ENCODE data around the gene EGFLAM.

EGFLAM gene

GRCh38 chr5:38396766-38397165 lies 138.4 kb downstream of the EGFLAM start:
- Histone ChIP-seq H3F3A (ENCODE audit: insufficient read depth, low read length) (no peaks in the 10 kb centered on the region), H3K9me3 (ENCODE audit: low read length) (no peaks in the 10 kb centered on the region), H3K27ac (ENCODE audit: low read depth, low read length, poor library complexity, severe bottlenecking) (no peak overlapping the region), H3K9me2 (ENCODE audit: low read depth, low read length) (no peaks in the 10 kb centered on the region), H2AFZ (ENCODE audit: low read length) (no peak overlapping the region), H3K4me1 (ENCODE audit: insufficient read depth, low read length, severe bottlenecking) (no peaks in the 10 kb centered on the region), H3K79me2 (ENCODE audit: insufficient read depth, low read length) (no peaks in the 10 kb centered on the region), H3K27me3 (ENCODE audit: insufficient read depth, low read length) (no peaks in the 10 kb centered on the region), H3K4me2 (ENCODE audit: low read length) (no peak overlapping the region), H4K20me1 (ENCODE audit: insufficient read depth, low read length) (no peaks in the 10 kb centered on the region), H3K4me3 (ENCODE audit: low read depth, low read length, poor library complexity, severe bottlenecking) (no peak overlapping the region), H3K36me3 (ENCODE audit: insufficient read depth, low read length) (no peaks in the 10 kb centered on the region), H3K9ac (ENCODE audit: low read length) (no peak overlapping the region)
- TF ChIP-seq EZH2 (IDR thresholded peaks at IDR 0.05; ENCODE audit: borderline replicate concordance, low read length), result no peak
- no peak for TF ChIP-seq CTCF (IDR thresholded peaks at IDR 0.05; ENCODE audit: low read length)

- TF ChIP-seq EZH2 (IDR thresholded peaks at IDR 0.05; ENCODE audit: borderline replicate concordance, low read length) (no peak), CTCF (IDR thresholded peaks at IDR 0.05; ENCODE audit: low read length) (no peak)
These were observed 142.0 kb downstream of the EGFLAM start for GRCh38 chr5:38400365-38400764.

GRCh38 chr5:38401145-38401544 lies 142.8 kb downstream of the EGFLAM start:
- Histone ChIP-seq H3K27me3 (ENCODE audit: insufficient read depth, low read length) (no peaks in the 10 kb centered on the region; the same call in 1 of the 2 replicates), H3K9ac (ENCODE audit: low read length) (no peak overlapping the region), H3K27ac (ENCODE audit: low read depth, low read length, poor library complexity, severe bottlenecking) (no peak overlapping the region), H2AFZ (ENCODE audit: low read length) (no peak overlapping the region), H3K4me1 (ENCODE audit: insufficient read depth, low read length, severe bottlenecking) (no peaks in the 10 kb centered on the region), H3F3A (ENCODE audit: insufficient read depth, low read length) (no peaks in the 10 kb centered on the region), H3K36me3 (ENCODE audit: insufficient read depth, low read length) (no peaks in the 10 kb centered on the region), H3K9me3 (ENCODE audit: low read length) (no peaks in the 10 kb centered on the region), H3K79me2 (ENCODE audit: insufficient read depth, low read length) (no peaks in the 10 kb centered on the region), H4K20me1 (ENCODE audit: insufficient read depth, low read length) (no peaks in the 10 kb centered on the region), H3K4me3 (ENCODE audit: low read depth, low read length, poor library complexity, severe bottlenecking) (no peak overlapping the region), H3K9me2 (ENCODE audit: low read depth, low read length) (no peaks in the 10 kb centered on the region), H3K4me2 (ENCODE audit: low read length) (no peak overlapping the region)
- TF ChIP-seq EZH2 (IDR thresholded peaks at IDR 0.05; ENCODE audit: borderline replicate concordance, low read length) (no peak), CTCF (IDR thresholded peaks at IDR 0.05; ENCODE audit: low read length) (no peak)

More at GRCh38 chr5:38400365-38400764, 142.0 kb downstream of the EGFLAM start:
- Histone ChIP-seq H3F3A (ENCODE audit: insufficient read depth, low read length) (no peaks in the 10 kb centered on the region), H3K4me3 (ENCODE audit: low read depth, low read length, poor library complexity, severe bottlenecking) (no peak overlapping the region), H3K27ac (ENCODE audit: low read depth, low read length, poor library complexity, severe bottlenecking) (no peak overlapping the region), H3K9me3 (ENCODE audit: low read length) (no peaks in the 10 kb centered on the region), H3K9me2 (ENCODE audit: low read depth, low read length) (no peaks in the 10 kb centered on the region), H3K4me1 (ENCODE audit: insufficient read depth, low read length, severe bottlenecking) (no peaks in the 10 kb centered on the region), H3K4me2 (ENCODE audit: low read length) (no peak overlapping the region), H4K20me1 (ENCODE audit: insufficient read depth, low read length) (no peaks in the 10 kb centered on the region), H3K27me3 (ENCODE audit: insufficient read depth, low read length) (no peaks in the 10 kb centered on the region), H3K79me2 (ENCODE audit: insufficient read depth, low read length) (no peaks in the 10 kb centered on the region), H3K36me3 (ENCODE audit: insufficient read depth, low read length) (no peaks in the 10 kb centered on the region), H2AFZ (ENCODE audit: low read length) (no peak overlapping the region), H3K9ac (ENCODE audit: low read length) (no peak overlapping the region)

All from OCI-LY1 (cell line).